PC-9 (cell line): Measurements from ENCODE around the gene PRM3.

Source experiments
- EZH2 ChIP-seq: fragments of 200-600 bp; sonication (generic); IDR thresholded peaks from 2 replicates; pipeline ENCODE4 v1.8.0; 2017; ENCODE audit warnings: antibody characterized with exemption, low read depth
- TF ChIP-seq, protein P1 (sequence below): fragments of 200-600 bp; sonication (generic); conservative IDR thresholded peaks from 2 replicates; pipeline ENCODE4 v1.6.1; 2017; ENCODE audit warnings: mixed run types, antibody characterized with exemption, mild to moderate bottlenecking, moderate library complexity

DNA sequence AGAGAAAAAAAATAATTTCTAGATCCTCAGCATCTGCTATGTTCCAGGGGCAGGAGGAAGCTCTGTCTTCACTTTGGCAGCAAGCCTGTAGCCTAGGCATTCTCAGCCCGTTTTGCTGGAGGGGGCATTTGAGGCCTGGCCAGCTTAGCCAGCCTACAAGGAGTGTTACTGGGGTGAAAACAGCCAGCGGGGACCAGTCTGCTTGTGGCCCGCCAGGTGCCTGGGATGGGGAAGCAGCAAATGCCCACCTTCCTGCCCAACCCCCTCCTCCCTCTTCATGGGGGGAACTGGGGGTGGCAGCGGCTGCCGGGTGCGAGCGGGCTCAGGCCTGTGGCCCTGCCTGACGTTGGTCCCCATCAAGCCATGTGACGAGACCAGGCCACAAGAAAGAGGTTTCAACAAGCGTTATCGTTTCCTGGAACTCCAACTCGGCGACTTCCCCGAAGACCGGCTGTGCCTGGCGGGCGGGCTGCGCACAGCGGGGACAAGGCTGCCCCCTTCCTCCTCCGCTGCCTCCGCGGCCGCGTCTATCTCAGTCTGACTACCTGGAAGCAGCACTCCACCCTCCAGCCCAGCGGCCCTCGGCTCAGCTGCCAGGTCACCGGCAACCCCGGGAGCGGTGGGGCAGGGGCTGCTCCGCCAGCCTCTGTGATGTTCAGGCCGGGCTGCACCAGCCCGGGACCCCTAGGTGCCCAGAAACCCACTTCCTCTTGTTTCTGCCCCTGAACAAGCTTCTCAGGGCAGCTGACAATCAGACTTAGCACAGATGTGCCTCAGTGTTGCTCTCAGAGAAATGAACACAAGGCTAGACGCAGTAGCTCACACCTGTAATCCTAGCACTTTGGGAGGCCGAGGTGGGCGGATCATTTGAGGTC is 40.3 kb downstream of the PRM3 start:
- TF ChIP-seq, protein P1, sequence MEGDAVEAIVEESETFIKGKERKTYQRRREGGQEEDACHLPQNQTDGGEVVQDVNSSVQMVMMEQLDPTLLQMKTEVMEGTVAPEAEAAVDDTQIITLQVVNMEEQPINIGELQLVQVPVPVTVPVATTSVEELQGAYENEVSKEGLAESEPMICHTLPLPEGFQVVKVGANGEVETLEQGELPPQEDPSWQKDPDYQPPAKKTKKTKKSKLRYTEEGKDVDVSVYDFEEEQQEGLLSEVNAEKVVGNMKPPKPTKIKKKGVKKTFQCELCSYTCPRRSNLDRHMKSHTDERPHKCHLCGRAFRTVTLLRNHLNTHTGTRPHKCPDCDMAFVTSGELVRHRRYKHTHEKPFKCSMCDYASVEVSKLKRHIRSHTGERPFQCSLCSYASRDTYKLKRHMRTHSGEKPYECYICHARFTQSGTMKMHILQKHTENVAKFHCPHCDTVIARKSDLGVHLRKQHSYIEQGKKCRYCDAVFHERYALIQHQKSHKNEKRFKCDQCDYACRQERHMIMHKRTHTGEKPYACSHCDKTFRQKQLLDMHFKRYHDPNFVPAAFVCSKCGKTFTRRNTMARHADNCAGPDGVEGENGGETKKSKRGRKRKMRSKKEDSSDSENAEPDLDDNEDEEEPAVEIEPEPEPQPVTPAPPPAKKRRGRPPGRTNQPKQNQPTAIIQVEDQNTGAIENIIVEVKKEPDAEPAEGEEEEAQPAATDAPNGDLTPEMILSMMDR, result no peak
- TF ChIP-seq EZH2, result no peak
